ENCODE data around the gene KLF5. TPM values are rescaled to one million over a fixed set of nuclear protein-coding genes. Genes with fewer than 3 reads are reported as not detected.

KLF5 gene
- total RNA-seq (ENCODE audit: unreplicated experiment), result 2.4 TPM
- long read RNA-seq, result 0 reads

- peak; percentile 98 for DNase-seq (ENCODE audit: low spot score)
- Mint-ChIP-seq H3K27ac (ENCODE audit: unreplicated experiment) (no peak within 1 kb of the TSS), H3K9me3 (ENCODE audit: unreplicated experiment) (no peaks in the 10 kb centered on the region), H3K4me3 (ENCODE audit: unreplicated experiment) (peak within 1 kb of the TSS; percentile 93), H3K36me3 (ENCODE audit: low read depth, unreplicated experiment) (peaks cover 3% of the 10 kb centered on the region), H3K27me3 (ENCODE audit: unreplicated experiment) (peaks cover 8% of the 10 kb centered on the region), H3K4me1 (ENCODE audit: unreplicated experiment) (peaks cover 7% of the 10 kb centered on the region)
- TF ChIP-seq, protein P1, sequence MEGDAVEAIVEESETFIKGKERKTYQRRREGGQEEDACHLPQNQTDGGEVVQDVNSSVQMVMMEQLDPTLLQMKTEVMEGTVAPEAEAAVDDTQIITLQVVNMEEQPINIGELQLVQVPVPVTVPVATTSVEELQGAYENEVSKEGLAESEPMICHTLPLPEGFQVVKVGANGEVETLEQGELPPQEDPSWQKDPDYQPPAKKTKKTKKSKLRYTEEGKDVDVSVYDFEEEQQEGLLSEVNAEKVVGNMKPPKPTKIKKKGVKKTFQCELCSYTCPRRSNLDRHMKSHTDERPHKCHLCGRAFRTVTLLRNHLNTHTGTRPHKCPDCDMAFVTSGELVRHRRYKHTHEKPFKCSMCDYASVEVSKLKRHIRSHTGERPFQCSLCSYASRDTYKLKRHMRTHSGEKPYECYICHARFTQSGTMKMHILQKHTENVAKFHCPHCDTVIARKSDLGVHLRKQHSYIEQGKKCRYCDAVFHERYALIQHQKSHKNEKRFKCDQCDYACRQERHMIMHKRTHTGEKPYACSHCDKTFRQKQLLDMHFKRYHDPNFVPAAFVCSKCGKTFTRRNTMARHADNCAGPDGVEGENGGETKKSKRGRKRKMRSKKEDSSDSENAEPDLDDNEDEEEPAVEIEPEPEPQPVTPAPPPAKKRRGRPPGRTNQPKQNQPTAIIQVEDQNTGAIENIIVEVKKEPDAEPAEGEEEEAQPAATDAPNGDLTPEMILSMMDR (IDR thresholded peaks at IDR 0.05; ENCODE audit: unreplicated experiment), result no peak
These were observed at the start of gene KLF5 for GRCh38 chr13:73058736-73059459. KLF5 (plus strand) TSS chr13:73059005; CDS start chr13:73059328, 323 bp downstream.

DNA sequence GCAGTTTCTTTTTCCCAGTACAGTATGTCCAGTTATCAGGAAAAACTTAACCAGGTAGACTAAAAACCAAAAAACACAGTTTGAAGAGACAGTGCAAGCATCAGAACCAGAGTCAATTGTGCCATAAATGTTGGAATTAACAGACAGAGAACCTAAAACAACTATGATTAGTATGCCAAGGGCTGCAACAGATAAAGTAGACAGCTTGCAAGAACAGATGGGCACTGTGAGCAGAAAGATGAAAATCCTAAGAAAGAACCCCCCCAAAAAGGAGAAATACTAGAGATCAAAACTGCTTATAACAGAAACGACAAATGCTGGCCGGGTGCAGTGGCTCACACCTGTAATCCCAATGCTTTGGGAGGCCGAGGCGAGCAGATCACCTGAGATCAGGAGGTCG, 47.1 kb upstream of the KLF5 start:
- no peaks in the 10 kb centered on the region for H3K27me3 Mint-ChIP-seq (ENCODE audit: unreplicated experiment)
- H3K36me3 Mint-ChIP-seq (ENCODE audit: low read depth, unreplicated experiment), result peaks cover 4% of the 10 kb centered on the region
- no peak overlapping the region for H3K4me3 Mint-ChIP-seq (ENCODE audit: unreplicated experiment)
- no peak for DNase-seq (ENCODE audit: low spot score)
- TF ChIP-seq, protein P1 (IDR thresholded peaks at IDR 0.05; ENCODE audit: unreplicated experiment), result no peak
- H3K9me3 Mint-ChIP-seq (ENCODE audit: unreplicated experiment), result no peaks in the 10 kb centered on the region
- no peak overlapping the region for H3K27ac Mint-ChIP-seq (ENCODE audit: unreplicated experiment)
- no peaks in the 10 kb centered on the region for H3K4me1 Mint-ChIP-seq (ENCODE audit: unreplicated experiment)

- Mint-ChIP-seq H3K27ac (ENCODE audit: unreplicated experiment) (no peak overlapping the region), H3K4me3 (ENCODE audit: unreplicated experiment) (no peak overlapping the region), H3K36me3 (ENCODE audit: low read depth, unreplicated experiment) (peaks cover 13% of the 10 kb centered on the region), H3K9me3 (ENCODE audit: unreplicated experiment) (no peaks in the 10 kb centered on the region), H3K4me1 (ENCODE audit: unreplicated experiment) (no peaks in the 10 kb centered on the region), H3K27me3 (ENCODE audit: unreplicated experiment) (no peaks in the 10 kb centered on the region)
- TF ChIP-seq, protein P1 (IDR thresholded peaks at IDR 0.05; ENCODE audit: unreplicated experiment), result no peak
- no peak for DNase-seq (ENCODE audit: low spot score)
These were observed 43.0 kb upstream of the KLF5 start for GRCh38 chr13:73015805-73016204.

- H3K9me3 Mint-ChIP-seq (ENCODE audit: unreplicated experiment), result no peaks in the 10 kb centered on the region
- DNase-seq (ENCODE audit: low spot score), result no peak
These were observed 40.5 kb upstream of the KLF5 start for GRCh38 chr13:73018336-73018735.

More at GRCh38 chr13:73018336-73018735, 40.5 kb upstream of the KLF5 start:
- Mint-ChIP-seq H3K4me3 (ENCODE audit: unreplicated experiment) (no peak overlapping the region), H3K27me3 (ENCODE audit: unreplicated experiment) (no peaks in the 10 kb centered on the region), H3K27ac (ENCODE audit: unreplicated experiment) (no peak overlapping the region), H3K36me3 (ENCODE audit: low read depth, unreplicated experiment) (peaks cover 9% of the 10 kb centered on the region), H3K4me1 (ENCODE audit: unreplicated experiment) (no peaks in the 10 kb centered on the region)
- TF ChIP-seq, protein P1 (IDR thresholded peaks at IDR 0.05; ENCODE audit: unreplicated experiment), result no peak
